CD8-positive, alpha-beta memory T cell (primary cell): ENCODE measurements around the gene ADAM15. TPM values are rescaled to one million over a fixed set of nuclear protein-coding genes. Genes with fewer than 3 reads are reported as not detected.

Source experiments
- CTCF ChIA-PET: fragments of 350-600 bp; sonication (Branson Sonifier 250); formaldehyde crosslinking; loops from one replicate; lab custom pipeline; 2021; ENCODE audit warnings: antibody characterized with exemption; lab: Charles Lee
- POLR2A ChIA-PET: fragments of 350-600 bp; sonication (Branson Sonifier 250); formaldehyde crosslinking; loops from one replicate; lab custom pipeline; 2021; ENCODE audit warnings: antibody characterized with exemption; lab: Charles Lee
- DNase-seq, 5 donors: peaks; one replicate each; pipeline versions ENCODE4 v3.0.0 to v3.0.0-alpha.2; 2020 to 2022; ENCODE audit warnings: mixed read lengths in 1 of 5
- H3K27ac ChIP-seq: one replicate; pipeline ENCODE4 v1.7.0; 2013; ENCODE audit warnings: low read depth, mild to moderate bottlenecking, low read length, moderate library complexity
- H3K27me3 ChIP-seq: 2 replicates; pipeline ENCODE4 v1.7.0; 2013; ENCODE audit warnings: low read length, mild to moderate bottlenecking; ENCODE audit not compliant: insufficient read depth, poor library complexity, severe bottlenecking
- H3K36me3 ChIP-seq: 2 replicates; pipeline ENCODE4 v1.7.0; 2013; ENCODE audit warnings: mild to moderate bottlenecking, low read length, moderate library complexity; ENCODE audit not compliant: insufficient read depth
- H3K4me1 ChIP-seq: 2 replicates; pipeline ENCODE4 v1.7.0; 2013; ENCODE audit warnings: mild to moderate bottlenecking, low read length, moderate library complexity; ENCODE audit not compliant: insufficient read depth
- H3K4me3 ChIP-seq: 2 replicates; pipeline ENCODE4 v1.7.0; 2013; ENCODE audit warnings: mild to moderate bottlenecking, low read length
- H3K9me3 ChIP-seq: 2 replicates; pipeline ENCODE4 v1.7.0; 2013; ENCODE audit warnings: mild to moderate bottlenecking, low read length
- H3K27ac Mint-ChIP-seq, 8 donors: one replicate each; pipeline ENCODE4 v1.8.0; 2020 to 2021; ENCODE audit warnings: mixed read lengths in 8 of 8, mild to moderate bottlenecking in 6 of 8, inconsistent platforms in 3 of 8, moderate library complexity in 3 of 8
- H3K27me3 Mint-ChIP-seq, 2 donors: one replicate each; pipeline ENCODE4 v1.8.0; 2020 to 2021; ENCODE audit warnings: mixed read lengths in 2 of 2, mild to moderate bottlenecking in 1 of 2, moderate library complexity in 1 of 2
- H3K36me3 Mint-ChIP-seq, 3 donors: one replicate each; pipeline ENCODE4 v1.8.0; 2020 to 2021; ENCODE audit warnings: mixed read lengths in 3 of 3, inconsistent platforms in 1 of 3, mild to moderate bottlenecking in 1 of 3
- H3K4me1 Mint-ChIP-seq, 3 donors: one replicate each; pipeline ENCODE4 v1.8.0; 2020 to 2021; ENCODE audit warnings: mixed read lengths in 3 of 3, inconsistent platforms in 1 of 3, mild to moderate bottlenecking in 1 of 3
- H3K4me3 Mint-ChIP-seq, 7 donors: one replicate each; pipeline ENCODE4 v1.8.0; 2020 to 2021; ENCODE audit warnings: mixed read lengths in 7 of 7, mild to moderate bottlenecking in 6 of 7, moderate library complexity in 4 of 7, inconsistent platforms in 2 of 7
- H3K9me3 Mint-ChIP-seq, 5 donors: one replicate each; pipeline ENCODE4 v1.8.0; 2020 to 2022; ENCODE audit warnings: mixed read lengths in 5 of 5, mild to moderate bottlenecking in 3 of 5, moderate library complexity in 2 of 5, inconsistent platforms in 1 of 5
- polyA plus RNA-seq: library from polyadenylated mRNA; unstranded; fragments of 300-500 nt; fragmentation: Illumina TruSeq; gene quantifications from one replicate; pipeline ENCODE4 v1.2.3, GENCODE V29; 2021
- total RNA-seq, 2 experiments: library from RNA; stranded (reverse); gene quantifications; one replicate each; pipeline ENCODE4 v1.2.3, GENCODE V29; 2021

Gene ADAM15
- total and polyA plus RNA-seq, 3 experiments from 2014 or later: 15.3 to 36.9 (median 34.5) TPM

GRCh38 chr1:155051342-155051776 is 243 bp downstream of the ADAM15 start:
- Mint-ChIP-seq H3K27ac (peak overlapping the region in 1 of 8 donors; percentile 54), H3K4me1 (peaks cover 23 to 33% (median 23%) of the 10 kb centered on the region in 3 donors), H3K36me3 (peaks cover 0 to 7% (median 0%) of the 10 kb centered on the region in 3 donors), H3K9me3 (no peaks in the 10 kb centered on the region), H3K27me3 (no peaks in the 10 kb centered on the region), H3K4me3 (peak overlapping the region; percentile 76 to 90 (median 86))
- Histone ChIP-seq H3K27me3 (no peaks in the 10 kb centered on the region), H3K4me1 (peaks cover 21% of the 10 kb centered on the region), H3K36me3 (no peaks in the 10 kb centered on the region), H3K4me3 (peak overlapping the region; percentile 67), H3K27ac (peak overlapping the region; percentile 38), H3K9me3 (no peaks in the 10 kb centered on the region)
- no peak for DNase-seq
- POLR2A ChIA-PET: interaction anchor here (0.6 to 1.2 kb wide), 3 partner anchors 10 to 1396 kb away, joined by 4 to 5 read pairs (median 4); no protein-coding TSS in a partner anchor
- CTCF ChIA-PET: interaction anchor here (0.7 to 3.6 kb wide), 22 partner anchors 9 to 143 kb away, joined by 3 to 51 read pairs (median 4); partner anchors contain the start of genes FLAD1, KRTCAP2 and PMVK

- H3K9me3 Mint-ChIP-seq: no peaks in the 10 kb centered on the region
- Histone ChIP-seq H3K9me3 (no peaks in the 10 kb centered on the region), H3K27me3 (no peaks in the 10 kb centered on the region), H3K36me3 (no peaks in the 10 kb centered on the region), H3K27ac (peak overlapping the region; percentile 38), H3K4me1 (peaks cover 21% of the 10 kb centered on the region), H3K4me3 (peak overlapping the region; percentile 67)
- CTCF ChIA-PET: interaction anchor here (0.7 to 3.6 kb wide), 12 partner anchors 9 to 121 kb away, joined by 3 to 51 read pairs (median 7); partner anchors contain the start of genes FLAD1, KRTCAP2 and PMVK
- peak overlapping the region in 6 of 8 donors; percentile 45 to 79 (median 71) for H3K27ac Mint-ChIP-seq
- POLR2A ChIA-PET: interaction anchor here (0.6 to 1.2 kb wide), 4 partner anchors 9 to 1397 kb away, joined by 4 to 7 read pairs (median 4); no protein-coding TSS in a partner anchor
- peaks cover 0 to 10% (median 0%) of the 10 kb centered on the region in 3 donors for H3K36me3 Mint-ChIP-seq
- no peaks in the 10 kb centered on the region for H3K27me3 Mint-ChIP-seq
- peak in 4 of 5 donors; percentile 15 to 63 (median 27) for DNase-seq
- peaks cover 23 to 33% (median 23%) of the 10 kb centered on the region in 3 donors for H3K4me1 Mint-ChIP-seq
- peak overlapping the region; percentile 76 to 90 (median 86) for H3K4me3 Mint-ChIP-seq
Observed at GRCh38 chr1:155051777-155052398, 772 bp downstream of the ADAM15 start.

- no peaks in the 10 kb centered on the region for H3K36me3 ChIP-seq
- DNase-seq: peak in 2 of 5 donors; percentile 8 to 17
- Mint-ChIP-seq H3K4me3 (peak overlapping the region; percentile 76 to 90 (median 86)), H3K27me3 (no peaks in the 10 kb centered on the region), H3K27ac (peak overlapping the region in 7 of 8 donors; percentile 38 to 76 (median 66)), H3K4me1 (peaks cover 23 to 33% (median 23%) of the 10 kb centered on the region in 3 donors), H3K36me3 (peaks cover 0 to 14% (median 0%) of the 10 kb centered on the region in 3 donors), H3K9me3 (no peaks in the 10 kb centered on the region)
- no peak overlapping the region for H3K27ac ChIP-seq
- no peaks in the 10 kb centered on the region for H3K9me3 ChIP-seq
- POLR2A ChIA-PET: interaction anchor here (0.6 kb wide), 1 partner anchor 37 kb away, joined by 3 read pairs; no protein-coding TSS in a partner anchor
- peak overlapping the region; percentile 67 for H3K4me3 ChIP-seq
- CTCF ChIA-PET: interaction anchor here (0.9 to 11.7 kb wide), 10 partner anchors 8 to 120 kb away, joined by 3 to 172 read pairs (median 10); partner anchors contain the start of genes FLAD1 and KRTCAP2
- no peaks in the 10 kb centered on the region for H3K27me3 ChIP-seq
- H3K4me1 ChIP-seq: peaks cover 21% of the 10 kb centered on the region
Observed at GRCh38 chr1:155052439-155053395, 1.6 kb downstream of the ADAM15 start.

- H3K27ac Mint-ChIP-seq: peak overlapping the region in 1 of 8 donors; percentile 29
Observed at GRCh38 chr1:155053531-155054105, 2.5 kb downstream of the ADAM15 start.

GRCh38 chr1:155057104-155057503 is 6.0 kb downstream of the ADAM15 start:
- Histone ChIP-seq H3K4me3 (no peak overlapping the region), H3K27ac (no peak overlapping the region), H3K36me3 (no peaks in the 10 kb centered on the region), H3K4me1 (peaks cover 24% of the 10 kb centered on the region), H3K9me3 (no peaks in the 10 kb centered on the region), H3K27me3 (no peaks in the 10 kb centered on the region)
- POLR2A ChIA-PET: no interaction called here
- H3K4me3 Mint-ChIP-seq: no peak overlapping the region
- no peaks in the 10 kb centered on the region for H3K27me3 Mint-ChIP-seq
- CTCF ChIA-PET: interaction anchor here (1.0 to 11.7 kb wide), 5 partner anchors 12 to 116 kb away, joined by 4 to 172 read pairs (median 21); partner anchors contain the start of gene KRTCAP2
- H3K4me1 Mint-ChIP-seq: peaks cover 18 to 23% (median 18%) of the 10 kb centered on the region in 3 donors
- no peak overlapping the region for H3K27ac Mint-ChIP-seq
- peaks cover 0 to 26% (median 0%) of the 10 kb centered on the region in 3 donors for H3K36me3 Mint-ChIP-seq
- DNase-seq: no peak
- H3K9me3 Mint-ChIP-seq: no peaks in the 10 kb centered on the region

More at GRCh38 chr1:155053531-155054105, 2.5 kb downstream of the ADAM15 start:
- Mint-ChIP-seq H3K9me3 (no peaks in the 10 kb centered on the region), H3K27me3 (no peaks in the 10 kb centered on the region), H3K4me3 (peak overlapping the region in 2 of 7 donors; percentile 9 to 19), H3K4me1 (peaks cover 23 to 33% (median 23%) of the 10 kb centered on the region in 3 donors), H3K36me3 (peaks cover 0 to 20% (median 0%) of the 10 kb centered on the region in 3 donors)
- DNase-seq: no peak
- H3K4me3 ChIP-seq: no peak overlapping the region
- POLR2A ChIA-PET: interaction anchor here (0.6 kb wide), 1 partner anchor 37 kb away, joined by 3 read pairs; no protein-coding TSS in a partner anchor
- peaks cover 21% of the 10 kb centered on the region for H3K4me1 ChIP-seq
- H3K9me3 ChIP-seq: no peaks in the 10 kb centered on the region
- CTCF ChIA-PET: interaction anchor here (1.4 to 11.7 kb wide), 5 partner anchors 7 to 38 kb away, joined by 4 to 172 read pairs (median 51); no protein-coding TSS in a partner anchor
- H3K27ac ChIP-seq: no peak overlapping the region
- H3K27me3 ChIP-seq: no peaks in the 10 kb centered on the region
- no peaks in the 10 kb centered on the region for H3K36me3 ChIP-seq

GRCh38 chr1:155057788-155058211 is 6.7 kb downstream of the ADAM15 start:
- Mint-ChIP-seq H3K4me1 (peaks cover 14 to 22% (median 16%) of the 10 kb centered on the region in 3 donors), H3K27ac (no peak overlapping the region), H3K27me3 (no peaks in the 10 kb centered on the region), H3K4me3 (no peak overlapping the region), H3K9me3 (no peaks in the 10 kb centered on the region), H3K36me3 (peaks cover 0 to 26% (median 0%) of the 10 kb centered on the region in 3 donors)
- Histone ChIP-seq H3K9me3 (no peaks in the 10 kb centered on the region), H3K4me1 (peaks cover 24% of the 10 kb centered on the region), H3K27ac (no peak overlapping the region), H3K36me3 (no peaks in the 10 kb centered on the region), H3K27me3 (no peaks in the 10 kb centered on the region), H3K4me3 (no peak overlapping the region)
- POLR2A ChIA-PET: interaction anchor here (0.5 kb wide), 1 partner anchor 266 kb away, joined by 8 read pairs; no protein-coding TSS in a partner anchor
- CTCF ChIA-PET: interaction anchor here (1.2 to 11.7 kb wide), 5 partner anchors 13 to 92 kb away, joined by 4 to 172 read pairs (median 21); no protein-coding TSS in a partner anchor
- DNase-seq: no peak
